PFSK-1 (cell line): ENCODE data around the gene TAF8.

ENCODE experiments used
- FOXP2 ChIP-seq: optimal IDR thresholded peaks from 2 replicates; pipeline ENCODE3; 2011; ENCODE audit warnings: borderline replicate concordance, control low read depth, inconsistent platforms; ENCODE audit not compliant: insufficient read depth; ENCODE audit errors: extremely low read length, extremely low read depth
- POLR2AphosphoS5 ChIP-seq: IDR thresholded peaks from 2 replicates; pipeline ENCODE4 v1.6.1; 2012; ENCODE audit warnings: low read depth, mild to moderate bottlenecking, control low read depth, low read length, moderate library complexity
- REST ChIP-seq, 2 experiments: IDR thresholded peaks; 2 replicates each; pipeline versions ENCODE4 v1.6.1 to v1.8.0; 2011 to 2012; ENCODE audit warnings: low read depth in 2 of 2, low read length in 2 of 2, control low read depth in 1 of 2, inconsistent platforms in 1 of 2, mild to moderate bottlenecking in 1 of 2, moderate library complexity in 1 of 2; ENCODE audit not compliant: insufficient read depth in 1 of 2
- SIN3A ChIP-seq: IDR thresholded peaks from 2 replicates; pipeline ENCODE4 v1.6.1; 2012; ENCODE audit warnings: mild to moderate bottlenecking, low read length, moderate library complexity, borderline replicate concordance; ENCODE audit not compliant: insufficient read depth
- TAF1 ChIP-seq: IDR thresholded peaks from 2 replicates; pipeline ENCODE4 v1.6.1; 2012; ENCODE audit warnings: low read length, control low read depth, borderline replicate concordance; ENCODE audit not compliant: insufficient read depth

The TAF8 gene

GRCh38 chr6:42030585-42031506 is 19.5 kb upstream of the TAF8 start:
- TF ChIP-seq SIN3A (no peak), POLR2AphosphoS5 (no peak), TAF1 (no peak), FOXP2 (no peak), REST (IDR thresholded peaks at IDR 0.05; ENCODE audit: insufficient read depth in 1 of 2, low read depth in 2 of 2, low read length in 2 of 2) (no peak)

GRCh38 chr6:42032366-42032765 is 18.0 kb upstream of the TAF8 start:
- no peak for TF ChIP-seq TAF1
- no peak for TF ChIP-seq REST (IDR thresholded peaks at IDR 0.05; ENCODE audit: insufficient read depth in 1 of 2, low read depth in 2 of 2, low read length in 2 of 2)
- no peak for TF ChIP-seq POLR2AphosphoS5

- TF ChIP-seq POLR2AphosphoS5 (no peak), REST (IDR thresholded peaks at IDR 0.05; ENCODE audit: insufficient read depth in 1 of 2, low read depth in 2 of 2, low read length in 2 of 2) (no peak), FOXP2 (no peak), SIN3A (no peak), TAF1 (no peak)
Observed at GRCh38 chr6:42038163-42038562, 12.2 kb upstream of the TAF8 start.

- TF ChIP-seq REST (IDR thresholded peaks at IDR 0.05; ENCODE audit: insufficient read depth in 1 of 2, low read depth in 2 of 2, low read length in 2 of 2) (no peak), POLR2AphosphoS5 (no peak), SIN3A (no peak), FOXP2 (no peak), TAF1 (no peak)
Observed at GRCh38 chr6:42038811-42039408, 11.4 kb upstream of the TAF8 start.
